NT2/D1 (cell line): Measurements from ENCODE around the gene DMGDH.

ENCODE experiments used
- DNase-seq: peaks from one replicate; pipeline ENCODE4 v3.0.0-alpha.2; 2011; ENCODE audit warnings: low read depth, low spot score
- H3K27me3 ChIP-seq: 2 replicates; pipeline ENCODE4 v1.6.0; 2011; ENCODE audit warnings: mild to moderate bottlenecking; ENCODE audit not compliant: insufficient read length, insufficient read depth
- H3K36me3 ChIP-seq: 2 replicates; pipeline ENCODE4 v1.6.1; 2011; ENCODE audit warnings: mild to moderate bottlenecking, low read length, mixed read lengths; ENCODE audit not compliant: insufficient read depth, insufficient read length
- H3K4me1 ChIP-seq: 2 replicates; pipeline ENCODE4 v1.5.1; 2011; ENCODE audit not compliant: insufficient read depth, insufficient read length
- H3K4me3 ChIP-seq: 2 replicates; pipeline ENCODE4 v1.5.1; 2011; ENCODE audit warnings: low read depth; ENCODE audit not compliant: insufficient read length
- H3K9ac ChIP-seq: 2 replicates; pipeline ENCODE4 v1.6.0; 2011; ENCODE audit warnings: low read depth; ENCODE audit not compliant: insufficient read length
- H3K9me3 ChIP-seq: 2 replicates; pipeline ENCODE4 v1.5.1; 2011; ENCODE audit warnings: mild to moderate bottlenecking, low read length; ENCODE audit not compliant: insufficient read depth
- SUZ12 ChIP-seq: IDR thresholded peaks from 2 replicates; pipeline ENCODE4 v1.6.1; 2011; ENCODE audit not compliant: insufficient read length, insufficient read depth; ENCODE audit errors: extremely low read depth
- YY1 ChIP-seq: IDR thresholded peaks from 2 replicates; pipeline ENCODE4 v1.6.1; 2011; ENCODE audit not compliant: insufficient read length, insufficient read depth
- ZNF274 ChIP-seq: IDR thresholded peaks from 2 replicates; pipeline ENCODE4 v1.6.1; 2011; ENCODE audit warnings: mild to moderate bottlenecking, low read depth, low read length

The DMGDH gene

GRCh38 chr5:78958672-78959445, 110.6 kb downstream of the DMGDH start:
- Histone ChIP-seq H3K4me3 (no peak overlapping the region), H3K4me1 (no peaks in the 10 kb centered on the region), H3K27me3 (no peaks in the 10 kb centered on the region), H3K36me3 (no peaks in the 10 kb centered on the region), H3K9ac (no peak overlapping the region), H3K9me3 (no peaks in the 10 kb centered on the region)
- TF ChIP-seq SUZ12 (no peak), YY1 (no peak), ZNF274 (no peak)
- no peak for DNase-seq

GRCh38 chr5:78956901-78957300, 112.6 kb downstream of the DMGDH start:
- H3K4me3 ChIP-seq: no peak overlapping the region
- DNase-seq: no peak
- no peaks in the 10 kb centered on the region for H3K9me3 ChIP-seq
- H3K27me3 ChIP-seq: no peaks in the 10 kb centered on the region
- H3K36me3 ChIP-seq: no peaks in the 10 kb centered on the region
- no peak for TF ChIP-seq SUZ12
- TF ChIP-seq YY1: no peak
- TF ChIP-seq ZNF274: no peak
- H3K4me1 ChIP-seq: no peaks in the 10 kb centered on the region
- no peak overlapping the region for H3K9ac ChIP-seq

DNA sequence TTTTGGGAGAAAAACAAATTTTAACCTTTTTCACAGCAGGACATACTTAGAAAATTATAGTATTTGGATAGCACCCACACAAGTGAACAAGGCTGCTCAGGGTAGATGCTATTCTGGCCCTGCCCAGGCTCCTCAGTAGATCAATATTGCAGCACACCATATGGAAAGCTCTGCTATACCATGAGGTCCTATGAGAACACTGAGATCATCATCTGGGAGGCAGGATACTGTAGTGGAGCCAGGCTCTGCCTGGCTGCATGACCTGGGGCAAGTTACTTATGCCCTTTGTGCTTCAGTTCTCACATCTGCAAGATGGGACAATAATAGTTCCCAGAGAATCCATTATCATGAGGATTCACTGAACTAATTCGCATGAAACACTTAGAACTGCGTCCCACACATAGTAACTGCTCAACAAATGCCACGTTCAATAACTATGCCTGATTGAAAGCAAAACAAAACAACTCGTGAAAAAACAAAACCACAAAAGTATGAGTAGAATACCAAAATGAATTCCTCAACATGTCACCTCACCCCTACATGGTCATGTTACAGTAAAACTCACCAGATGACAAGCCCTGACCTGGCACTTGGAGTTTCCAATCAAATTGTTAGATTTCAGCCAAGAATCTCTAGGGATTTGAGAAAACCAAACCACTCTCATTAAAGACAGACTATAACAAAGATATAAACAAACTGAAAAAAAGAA, 116.2 kb downstream of the DMGDH start:
- TF ChIP-seq ZNF274: no peak
- no peak for TF ChIP-seq YY1
- no peaks in the 10 kb centered on the region for H3K4me1 ChIP-seq
- H3K4me3 ChIP-seq: no peak overlapping the region
- no peak for DNase-seq
- H3K27me3 ChIP-seq: no peaks in the 10 kb centered on the region
- H3K9me3 ChIP-seq: no peaks in the 10 kb centered on the region
- H3K9ac ChIP-seq: no peak overlapping the region
- H3K36me3 ChIP-seq: no peaks in the 10 kb centered on the region
